ENCODE results near the gene ARFGAP1.

ARFGAP1 gene

GRCh38 chr20:63259734-63260460 lies 12.7 kb upstream of the ARFGAP1 start:
- no peak for DNase-seq (ENCODE audit: low read depth)

DNA sequence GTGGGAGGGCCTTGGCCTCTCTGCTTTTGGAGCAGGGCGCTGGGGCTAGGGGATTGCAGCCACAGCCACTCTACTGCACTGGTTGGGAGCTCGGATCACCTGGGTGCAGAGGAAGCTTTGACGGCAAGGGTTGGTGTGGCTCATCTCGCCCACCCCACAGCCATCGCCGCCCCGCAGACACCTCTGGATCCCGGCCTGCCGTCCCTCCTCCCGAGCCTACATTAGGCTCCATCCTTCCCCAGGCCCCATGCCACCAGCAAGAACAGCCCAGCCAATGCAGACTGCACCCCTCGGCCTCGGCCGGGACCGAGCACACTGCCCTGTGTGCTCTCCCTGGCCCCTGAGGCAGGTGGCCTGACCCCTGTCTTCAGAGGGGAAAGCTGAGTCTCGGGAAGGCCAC lies 12.1 kb upstream of the ARFGAP1 start:
- no peak for DNase-seq (ENCODE audit: low read depth)

DNA sequence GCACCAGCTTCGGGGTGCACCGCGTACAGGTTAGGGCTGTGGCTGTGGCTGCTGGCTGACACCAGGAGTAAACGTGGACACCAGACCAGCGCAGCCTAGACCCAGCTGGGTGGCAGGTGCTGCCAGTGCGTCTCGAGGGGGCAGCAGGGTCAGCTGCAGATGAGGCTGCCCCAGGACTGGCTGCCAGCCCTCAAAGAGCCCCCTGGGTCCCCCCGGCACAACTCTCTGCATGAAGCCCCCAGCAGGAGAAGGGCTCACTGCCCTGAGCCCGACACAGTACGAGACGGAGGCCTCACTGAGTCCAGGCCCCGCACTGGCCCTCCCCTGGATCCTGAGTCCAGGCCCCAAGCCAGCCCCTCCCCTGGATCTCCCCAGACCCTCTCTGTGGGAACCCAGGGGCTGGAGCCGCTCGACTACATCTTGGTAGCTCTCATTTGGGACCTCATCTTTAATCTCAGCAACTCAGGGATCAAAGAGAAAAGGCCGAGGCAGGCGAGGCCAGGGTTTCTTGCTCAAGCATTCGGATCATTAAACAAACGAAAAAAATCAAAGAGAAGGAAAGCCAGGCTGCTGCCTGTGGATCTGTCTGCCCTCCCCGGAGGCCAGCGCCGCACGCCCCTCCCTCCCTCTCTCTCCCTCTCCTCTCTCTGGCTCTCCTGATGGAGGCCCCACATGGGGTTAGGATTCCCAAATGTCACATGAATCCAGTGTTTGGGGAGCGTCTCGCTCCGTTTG lies 11.4 kb upstream of the ARFGAP1 start:
- no peak for DNase-seq (ENCODE audit: low read depth)

DNA sequence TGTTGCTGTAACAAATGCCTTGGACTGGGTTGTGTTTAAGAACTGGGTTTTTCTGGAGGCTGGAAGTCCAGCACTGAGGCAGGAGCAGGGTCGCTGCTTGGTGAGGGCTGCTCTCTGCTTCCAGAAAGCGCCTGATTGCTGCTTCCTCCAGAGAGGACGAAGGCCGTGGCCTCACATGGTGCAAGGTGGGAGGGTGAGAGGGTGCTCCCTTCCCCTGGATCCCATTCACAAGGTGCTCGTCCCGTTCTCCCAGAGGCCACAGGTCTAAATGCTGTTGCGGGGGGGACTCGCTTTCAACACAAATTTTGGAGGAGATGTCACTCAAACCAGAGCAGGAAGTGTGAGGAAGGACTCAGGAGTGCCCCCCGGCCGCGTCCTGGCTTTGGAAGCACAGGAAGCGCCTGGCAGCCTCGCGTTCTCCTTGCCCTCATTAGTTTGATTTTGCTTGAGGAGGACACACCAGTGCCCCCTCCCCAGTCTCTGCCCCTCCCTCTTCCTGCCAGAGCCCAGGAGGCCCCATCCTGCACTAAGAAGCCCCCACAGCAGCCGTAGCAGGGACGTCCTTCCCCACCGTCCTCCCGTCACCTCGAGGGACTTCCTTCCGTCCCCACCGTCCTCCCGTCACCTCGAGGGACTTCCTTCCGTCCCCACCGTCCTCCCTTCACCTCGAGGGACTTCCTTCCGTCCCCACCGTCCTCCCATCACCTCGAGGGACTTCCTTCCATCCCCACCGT lies 10.7 kb upstream of the ARFGAP1 start:
- no peak for DNase-seq (ENCODE audit: low read depth)

DNA sequence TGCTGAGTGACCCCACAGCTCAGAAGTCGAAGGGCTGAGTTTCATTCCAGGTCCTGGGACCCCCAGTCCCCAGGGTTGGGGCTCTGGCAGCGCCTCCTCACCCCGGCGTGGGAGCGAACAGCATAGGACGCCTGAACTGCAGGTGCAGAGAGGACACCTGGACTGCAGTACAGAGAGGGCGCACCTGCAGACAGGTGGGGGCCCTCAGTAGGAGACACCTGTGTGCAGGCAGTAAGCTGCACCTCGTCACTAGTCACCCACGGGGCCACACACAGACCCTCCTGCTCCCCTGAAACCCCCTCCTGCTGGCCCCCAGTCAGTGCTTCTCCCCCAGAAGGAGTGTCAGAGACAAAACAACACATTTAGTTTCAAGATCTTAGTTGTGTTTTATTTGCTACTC lies 9.8 kb upstream of the ARFGAP1 start:
- no peak for DNase-seq (ENCODE audit: low read depth)

GRCh38 chr20:63264000-63264399 lies 8.6 kb upstream of the ARFGAP1 start:
- DNase-seq (ENCODE audit: low read depth), result no peak

- DNase-seq (ENCODE audit: low read depth), result no peak
Observed at GRCh38 chr20:63264519-63264918, 8.1 kb upstream of the ARFGAP1 start.

- no peak for DNase-seq (ENCODE audit: low read depth)
Observed at GRCh38 chr20:63265891-63266515, 6.6 kb upstream of the ARFGAP1 start.

DNA sequence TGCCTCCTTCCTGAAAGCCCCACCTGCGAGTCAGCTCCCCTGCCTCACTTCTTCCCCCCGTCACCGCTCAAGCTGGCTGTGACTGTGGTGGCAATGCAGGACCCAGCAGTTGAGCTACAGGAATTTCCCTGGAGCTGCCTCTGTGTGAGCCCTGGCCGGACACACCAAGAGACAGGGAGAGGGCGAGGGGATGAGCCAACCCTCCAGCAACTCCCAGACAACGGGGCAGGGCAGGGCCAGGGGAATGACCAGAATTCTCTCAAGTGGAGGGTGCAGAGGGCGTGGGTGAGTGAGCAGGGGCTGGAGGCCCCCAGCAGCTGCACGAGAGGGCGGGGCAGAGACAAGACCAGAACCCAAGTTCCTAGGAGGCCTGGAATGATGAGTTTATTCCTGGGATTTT lies 4.9 kb upstream of the ARFGAP1 start:
- no peak for DNase-seq (ENCODE audit: low read depth)

- no peak for DNase-seq (ENCODE audit: low read depth)
Observed at GRCh38 chr20:63268256-63268655, 4.4 kb upstream of the ARFGAP1 start.

GRCh38 chr20:63268671-63269439 lies 3.8 kb upstream of the ARFGAP1 start:
- no peak for DNase-seq (ENCODE audit: low read depth)

- no peak for DNase-seq (ENCODE audit: low read depth)
Observed at GRCh38 chr20:63269724-63270123, 2.9 kb upstream of the ARFGAP1 start.

DNA sequence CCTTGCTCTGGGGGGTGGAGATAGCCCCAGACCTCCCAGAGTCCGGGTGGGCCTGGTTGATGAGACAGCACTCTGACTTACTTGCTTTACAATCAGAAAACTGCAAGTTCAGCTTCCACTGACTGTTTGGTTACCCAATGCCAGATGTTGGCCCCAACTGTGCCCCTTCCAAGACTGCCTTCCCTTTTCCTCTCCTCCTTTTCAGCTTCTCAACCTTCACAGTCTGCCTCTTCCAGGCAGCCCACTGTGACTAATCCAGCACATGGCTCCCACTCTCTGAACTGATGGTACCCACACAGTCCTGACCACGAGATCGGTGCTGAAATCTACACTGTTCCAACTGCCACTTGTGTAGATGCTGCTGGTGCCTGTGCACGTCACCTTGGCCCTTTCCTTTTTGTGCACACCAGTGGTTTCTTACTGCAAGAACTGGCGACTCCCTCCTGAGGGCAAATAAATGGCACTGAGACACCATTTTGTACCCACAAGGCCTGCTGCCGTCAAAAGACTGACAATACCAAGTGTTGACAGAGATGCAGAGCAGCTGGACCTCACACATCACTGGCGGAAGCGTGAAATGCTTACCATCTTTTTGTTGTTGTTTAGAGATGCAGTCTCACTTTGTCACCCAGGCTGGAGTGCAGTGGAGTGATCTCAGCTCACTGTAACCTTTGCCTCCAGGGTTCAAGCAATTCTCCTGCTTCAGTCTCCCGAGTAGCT lies 1.8 kb upstream of the ARFGAP1 start:
- no peak for DNase-seq (ENCODE audit: low read depth)

DNA sequence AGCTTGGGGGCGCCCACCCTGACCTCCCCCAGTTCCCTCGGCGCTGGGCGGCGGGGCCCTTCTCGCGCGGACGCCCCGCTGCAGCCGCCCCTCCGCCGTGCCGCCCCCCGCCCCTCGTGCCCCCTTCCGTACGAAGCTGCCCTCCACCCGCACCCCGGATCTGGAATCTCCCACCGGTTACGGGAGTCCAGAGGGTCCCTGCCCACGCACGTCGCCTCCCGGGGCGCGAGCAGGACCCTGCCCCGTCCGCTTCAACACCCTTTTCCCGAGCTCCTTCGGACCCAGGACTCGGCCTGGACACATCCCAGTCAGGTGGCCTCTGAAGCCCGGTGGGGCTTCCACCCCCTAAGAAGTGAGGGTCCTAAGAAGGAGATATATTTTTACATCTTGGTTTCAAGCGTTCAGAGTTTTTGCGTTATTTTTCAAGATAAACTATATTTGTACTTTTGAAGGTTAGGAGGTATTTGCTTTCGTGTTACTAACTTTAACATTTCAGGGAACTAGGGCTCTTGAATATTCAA lies 506 bp downstream of the ARFGAP1 start:
- DNase-seq (ENCODE audit: low read depth), result no peak

GRCh38 chr20:63273635-63274380 lies 1.2 kb downstream of the ARFGAP1 start:
- no peak for DNase-seq (ENCODE audit: low read depth)

- no peak for DNase-seq (ENCODE audit: low read depth)
Observed at GRCh38 chr20:63274381-63275228, 2.0 kb downstream of the ARFGAP1 start.

GRCh38 chr20:63275825-63276224 lies 3.2 kb downstream of the ARFGAP1 start:
- no peak for DNase-seq (ENCODE audit: low read depth)

- no peak for DNase-seq (ENCODE audit: low read depth)
Observed at GRCh38 chr20:63276956-63277355, 4.3 kb downstream of the ARFGAP1 start.

All from stimulated activated CD8-positive, alpha-beta memory T cell treated with anti-CD3 and anti-CD28 coated beads, Interleukin-12 subunit alpha, Interleukin-12 subunit beta, amount 100 ng/mL, for 4 hours (primary cell).